ENCODE results near the gene PLEK. TPM values are rescaled to one million over a fixed set of nuclear protein-coding genes. Genes with fewer than 3 reads are reported as not detected.

The PLEK gene
- total and polyA plus RNA-seq, 2 donors (not counting 3 experiments of a cell fraction or from before 2014, with no cell fraction given) = 0.03 to 0.11 TPM

- dilution Hi-C loops (cut with MboI; ENCODE audit: extremely low pct_ligation_motif_present, low sequenced_read_pairs) (no loop called here), intact Hi-C loops (cut with micrococcal nuclease) (no loop called here)
- no peak overlapping the region for H3K4me2 ChIP-seq (ENCODE audit: insufficient read depth, low read length)
- no TSS peak for BruUV-seq (replicated peaks)
- ChIA-PET CTCF (no interaction called here), POLR2A (no interaction called here)
- no peaks in the 10 kb centered on the region for H4K20me1 ChIP-seq (replicated peaks; ENCODE audit: control insufficient read depth, extremely low read depth, insufficient read depth, low read length)
- H3K9me1 ChIP-seq (replicated peaks; ENCODE audit: control insufficient read depth, extremely low read depth, insufficient read depth, low read length) = no peaks in the 10 kb centered on the region
- no peak for FAIRE-seq
- no peak for DNase-seq (ENCODE audit: low read depth, low spot score)
- H3K27ac ChIP-seq (ENCODE audit: insufficient read depth, low read depth, low read length) = no peak overlapping the region
- peaks cover 0 to 2% of the 10 kb centered on the region in 2 experiments for H3K27me3 ChIP-seq (ENCODE audit: control insufficient read depth in 2 of 2, insufficient read depth in 2 of 2, low read length in 2 of 2)
- H3K79me2 ChIP-seq (ENCODE audit: control insufficient read depth, insufficient read depth, low read length) = no peaks in the 10 kb centered on the region
- H3K36me3 ChIP-seq (ENCODE audit: control insufficient read depth in 2 of 2, extremely low read depth in 1 of 2, insufficient read depth in 2 of 2, low read length in 2 of 2) = no peaks in the 10 kb centered on the region
- peaks cover 3% of the 10 kb centered on the region for H3K4me1 ChIP-seq (ENCODE audit: control insufficient read depth, extremely low read depth, insufficient read depth, low read length)
- H2AFZ ChIP-seq (ENCODE audit: low read depth, low read length) = no peak overlapping the region
- no peak overlapping the region for H3K9ac ChIP-seq (replicated peaks; ENCODE audit: extremely low read depth, insufficient read depth, low read length)
- TF ChIP-seq MYC (IDR thresholded peaks at IDR 0.05; ENCODE audit: low read depth, low read length) (no peak), GATA2 (IDR thresholded peaks at IDR 0.05; ENCODE audit: insufficient read depth, insufficient read length, low read depth, low read length) (no peak), POLR2A (IDR thresholded peaks at IDR 0.05; ENCODE audit: low read depth, low read length) (no peak), CTCF (IDR thresholded peaks at IDR 0.05; ENCODE audit: extremely low read depth in 1 of 2, insufficient read depth in 1 of 2, low read depth in 1 of 2, low read length in 2 of 2) (no peak), JUN (IDR thresholded peaks at IDR 0.05; ENCODE audit: borderline replicate concordance, insufficient read depth, insufficient read length, low read depth) (no peak), POLR2AphosphoS5 (IDR thresholded peaks at IDR 0.05; ENCODE audit: insufficient read depth, low read depth, low read length) (no peak), FOS (IDR thresholded peaks at IDR 0.05; ENCODE audit: borderline replicate concordance, insufficient read depth, low read length) (no peak), EZH2 (IDR thresholded peaks at IDR 0.05; ENCODE audit: borderline replicate concordance, low read depth, low read length, severe bottlenecking) (no peak)
- TF ChIP-seq, protein P1, sequence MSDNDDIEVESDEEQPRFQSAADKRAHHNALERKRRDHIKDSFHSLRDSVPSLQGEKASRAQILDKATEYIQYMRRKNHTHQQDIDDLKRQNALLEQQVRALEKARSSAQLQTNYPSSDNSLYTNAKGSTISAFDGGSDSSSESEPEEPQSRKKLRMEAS (IDR thresholded peaks at IDR 0.05; ENCODE audit: insufficient read depth, insufficient read length) = no peak
- H3K9me3 ChIP-seq (replicated peaks; ENCODE audit: control insufficient read depth, insufficient read depth, low read length) = no peaks in the 10 kb centered on the region
- no peak overlapping the region for H3K4me3 ChIP-seq (replicated peaks in 1 of 3; ENCODE audit: insufficient read depth in 1 of 3, low read depth in 1 of 3, low read length in 3 of 3)
These were observed 31.2 kb upstream of the PLEK start for GRCh38 chr2:68333931-68334330.
